Left kidney (tissue), 2 donors: ENCODE measurements around the gene TUBGCP2. TPM values are rescaled to one million over a fixed set of nuclear protein-coding genes. Genes with fewer than 3 reads are reported as not detected.

Experiments used
- DNase-seq: peaks from one replicate; pipeline ENCODE4 v3.0.0-alpha.2; 2013
- polyA plus RNA-seq: library from polyadenylated mRNA; unstranded; fragments of 120-200 nt; gene quantifications from one replicate; pipeline ENCODE4 v1.2.1, GENCODE V29; 2013; ENCODE audit not compliant: insufficient read length

TUBGCP2 gene
- polyA plus RNA-seq, 1 donor: 63.9 TPM

- DNase-seq: no peak
These were observed 30.0 kb downstream of the TUBGCP2 start for GRCh38 chr10:133278577-133279265.

- DNase-seq: no peak
These were observed 30.6 kb downstream of the TUBGCP2 start for GRCh38 chr10:133277993-133278576.

- no peak for DNase-seq
These were observed 31.2 kb downstream of the TUBGCP2 start for GRCh38 chr10:133277277-133277992.

- DNase-seq: no peak
These were observed 32.1 kb downstream of the TUBGCP2 start, which contains the start of gene ADAM8 for GRCh38 chr10:133276435-133277201. Gene ADAM8 (minus strand): TSS chr10:133276868. CDS start chr10:133276817, 51 bp downstream.

GRCh38 chr10:133276100-133276434, 32.6 kb downstream of the TUBGCP2 start:
- DNase-seq: no peak

GRCh38 chr10:133275684-133276092, 33.0 kb downstream of the TUBGCP2 start:
- DNase-seq: no peak

- no peak for DNase-seq
These were observed 33.7 kb downstream of the TUBGCP2 start for GRCh38 chr10:133274751-133275683.

GRCh38 chr10:133273534-133274143, 35.0 kb downstream of the TUBGCP2 start:
- DNase-seq: no peak

GRCh38 chr10:133272964-133273420, 35.7 kb downstream of the TUBGCP2 start:
- DNase-seq: no peak

- DNase-seq: no peak
These were observed 36.2 kb downstream of the TUBGCP2 start for GRCh38 chr10:133272301-133272963.

- no peak for DNase-seq
These were observed 37.0 kb downstream of the TUBGCP2 start for GRCh38 chr10:133271521-133272300.

- DNase-seq: no peak
These were observed 37.8 kb downstream of the TUBGCP2 start for GRCh38 chr10:133270773-133271297.

- no peak for DNase-seq
These were observed 38.5 kb downstream of the TUBGCP2 start for GRCh38 chr10:133270204-133270603.

- DNase-seq: no peak
These were observed 39.3 kb downstream of the TUBGCP2 start for GRCh38 chr10:133269367-133269766.

- DNase-seq: no peak
These were observed 40.1 kb downstream of the TUBGCP2 start for GRCh38 chr10:133268532-133268931.

- no peak for DNase-seq
These were observed 40.8 kb downstream of the TUBGCP2 start for GRCh38 chr10:133267829-133268228.

- DNase-seq: no peak
These were observed 41.4 kb downstream of the TUBGCP2 start for GRCh38 chr10:133267293-133267692.

GRCh38 chr10:133266056-133266795, 42.4 kb downstream of the TUBGCP2 start:
- DNase-seq: no peak
